ENCODE data around the gene CEP250. TPM values are rescaled to one million over a fixed set of nuclear protein-coding genes. Genes with fewer than 3 reads are reported as not detected.

Gene CEP250
- total RNA-seq, 1 donor from 2014 or later, result 55.4 TPM

DNA sequence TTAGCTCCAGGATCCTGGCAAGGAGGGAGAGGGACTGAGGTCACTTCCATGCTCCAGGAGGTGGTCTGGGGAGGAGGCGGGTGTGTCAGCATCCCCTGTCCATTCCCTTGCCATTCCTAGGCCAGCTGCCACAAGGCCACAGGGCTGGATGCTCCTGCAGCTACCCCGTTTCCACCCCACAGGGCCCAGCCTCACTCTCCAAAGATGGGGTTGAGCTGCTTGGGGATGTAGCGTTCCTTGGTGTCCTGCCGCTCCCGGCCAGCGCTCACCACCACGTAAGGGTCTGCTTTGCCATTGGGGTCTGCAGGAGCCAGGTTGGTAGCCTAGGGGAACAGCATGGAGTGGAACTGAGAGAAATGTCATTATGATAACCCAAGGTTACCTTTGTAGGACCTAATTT lies 109.5 kb downstream of the CEP250 start:
- no peak overlapping the region for H3K4me3 ChIP-seq
- no peak overlapping the region for H3K27ac ChIP-seq
- Mint-ChIP-seq H3K36me3 (no peaks in the 10 kb centered on the region), H3K4me3 (peak overlapping the region; percentile 15), H3K9me3 (no peaks in the 10 kb centered on the region), H3K4me1 (peaks cover 2% of the 10 kb centered on the region), H3K27ac (no peak overlapping the region), H3K27me3 (ENCODE audit: insufficient read depth, low read depth) (peaks cover 4% of the 10 kb centered on the region)
- no peaks in the 10 kb centered on the region for H3K9me3 ChIP-seq (ENCODE audit: low read depth)
- no peaks in the 10 kb centered on the region for H4K20me1 ChIP-seq (ENCODE audit: low read depth)
- no peaks in the 10 kb centered on the region for H3K36me3 ChIP-seq
- no peak overlapping the region for H2AFZ ChIP-seq (replicated peaks)
- no peaks in the 10 kb centered on the region for H3K4me1 ChIP-seq
- H3F3A ChIP-seq (ENCODE audit: low read depth), result peaks cover 5% of the 10 kb centered on the region
- H3K4me2 ChIP-seq, result no peak overlapping the region
- no peak for DNase-seq (ENCODE audit: low spot score)
- TF ChIP-seq EZH2 (IDR thresholded peaks at IDR 0.05) (no peak), EZH2phosphoT487 (IDR thresholded peaks at IDR 0.05) (no peak)
- TF ChIP-seq, protein P1, sequence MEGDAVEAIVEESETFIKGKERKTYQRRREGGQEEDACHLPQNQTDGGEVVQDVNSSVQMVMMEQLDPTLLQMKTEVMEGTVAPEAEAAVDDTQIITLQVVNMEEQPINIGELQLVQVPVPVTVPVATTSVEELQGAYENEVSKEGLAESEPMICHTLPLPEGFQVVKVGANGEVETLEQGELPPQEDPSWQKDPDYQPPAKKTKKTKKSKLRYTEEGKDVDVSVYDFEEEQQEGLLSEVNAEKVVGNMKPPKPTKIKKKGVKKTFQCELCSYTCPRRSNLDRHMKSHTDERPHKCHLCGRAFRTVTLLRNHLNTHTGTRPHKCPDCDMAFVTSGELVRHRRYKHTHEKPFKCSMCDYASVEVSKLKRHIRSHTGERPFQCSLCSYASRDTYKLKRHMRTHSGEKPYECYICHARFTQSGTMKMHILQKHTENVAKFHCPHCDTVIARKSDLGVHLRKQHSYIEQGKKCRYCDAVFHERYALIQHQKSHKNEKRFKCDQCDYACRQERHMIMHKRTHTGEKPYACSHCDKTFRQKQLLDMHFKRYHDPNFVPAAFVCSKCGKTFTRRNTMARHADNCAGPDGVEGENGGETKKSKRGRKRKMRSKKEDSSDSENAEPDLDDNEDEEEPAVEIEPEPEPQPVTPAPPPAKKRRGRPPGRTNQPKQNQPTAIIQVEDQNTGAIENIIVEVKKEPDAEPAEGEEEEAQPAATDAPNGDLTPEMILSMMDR (IDR thresholded peaks at IDR 0.05), result no peak
- no peaks in the 10 kb centered on the region for H3K27me3 ChIP-seq
- no peak overlapping the region for H3K9ac ChIP-seq
- H3K79me2 ChIP-seq (ENCODE audit: low read depth), result no peaks in the 10 kb centered on the region

DNA sequence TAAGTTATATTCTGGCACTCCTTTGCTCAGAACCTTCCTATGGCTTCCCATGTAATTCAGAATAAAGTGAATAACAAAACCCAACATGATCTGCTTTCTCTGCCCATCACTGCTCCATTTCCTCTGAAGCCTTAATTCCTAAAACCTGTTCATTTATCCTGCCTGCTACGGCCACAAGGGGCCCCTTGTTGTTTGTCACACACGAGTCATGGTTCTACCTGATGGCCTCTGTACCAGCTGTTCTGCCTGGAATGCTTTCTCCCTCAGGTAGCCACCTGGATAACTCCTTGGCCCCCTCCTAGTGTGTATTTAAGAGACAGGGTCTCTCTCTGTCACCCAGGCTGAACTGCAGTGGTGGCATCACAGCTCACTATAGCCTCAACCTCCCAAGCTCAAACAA lies 113.2 kb downstream of the CEP250 start:
- Histone ChIP-seq H3K4me2 (no peak overlapping the region), H3K4me1 (no peaks in the 10 kb centered on the region), H3F3A (ENCODE audit: low read depth) (no peaks in the 10 kb centered on the region), H3K4me3 (no peak overlapping the region), H2AFZ (replicated peaks) (no peak overlapping the region), H3K27me3 (no peaks in the 10 kb centered on the region), H3K79me2 (ENCODE audit: low read depth) (no peaks in the 10 kb centered on the region), H4K20me1 (ENCODE audit: low read depth) (no peaks in the 10 kb centered on the region), H3K27ac (no peak overlapping the region), H3K9me3 (ENCODE audit: low read depth) (no peaks in the 10 kb centered on the region), H3K36me3 (no peaks in the 10 kb centered on the region), H3K9ac (no peak overlapping the region)
- Mint-ChIP-seq H3K27ac (no peak overlapping the region), H3K4me1 (peaks cover 2% of the 10 kb centered on the region), H3K4me3 (no peak overlapping the region), H3K9me3 (peaks cover 3% of the 10 kb centered on the region), H3K36me3 (no peaks in the 10 kb centered on the region), H3K27me3 (ENCODE audit: insufficient read depth, low read depth) (peaks cover 6% of the 10 kb centered on the region)
- peak; percentile 21 for DNase-seq (ENCODE audit: low spot score)
- TF ChIP-seq EZH2 (IDR thresholded peaks at IDR 0.05), result no peak
- TF ChIP-seq, protein P1 (IDR thresholded peaks at IDR 0.05), result peak; percentile 41
- no peak for TF ChIP-seq EZH2phosphoT487 (IDR thresholded peaks at IDR 0.05)

MicroRNAs encoded within 50 kb of the gene (microRNA counts, 767-probe panel; counts per million panel counts)
- microRNA hsa-miR-1289, result 460 counts per million, percentile 90 among the panel's probes with 10 or more counts

Small RNA genes within 50 kb of the gene (microRNA-seq; reads per million reads assigned to microRNA genes)
- gene MIR1289-1, result not detected

Small RNA genes within 50 kb of the gene (small RNA-seq; reads per million reads assigned to genes)
- not detected for gene MIR1289-1

Other genes with a start within 250 kb of the CEP250 start
- gene MMP24, start 228.9 kb upstream of the CEP250 start, total RNA-seq (ENCODE audit: low replicate concordance), result 1.4 and 1.9 TPM in 2 replicates
- 2.9 and 12.0 TPM in 2 replicates for gene MMP24OS, start 177.5 kb upstream of the CEP250 start, total RNA-seq (ENCODE audit: low replicate concordance)
- 47.5 and 71.4 TPM in 2 replicates for gene EIF6, start 170.8 kb upstream of the CEP250 start, total RNA-seq (ENCODE audit: low replicate concordance)
- not detected in 2 replicates for gene FAM83C, start 163.2 kb upstream of the CEP250 start, total RNA-seq (ENCODE audit: low replicate concordance)
- gene UQCC1, start 43.6 kb upstream of the CEP250 start, total RNA-seq (ENCODE audit: low replicate concordance), result 49.4 and 51.6 TPM in 2 replicates
- 0.28 and 0.43 TPM in 2 replicates for gene GDF5, start 17.4 kb upstream of the CEP250 start, total RNA-seq (ENCODE audit: low replicate concordance)
- not detected in 2 replicates for gene C20orf173, start 74.1 kb downstream of the CEP250 start, total RNA-seq (ENCODE audit: low replicate concordance)
- 271 and 383 TPM in 2 replicates for gene ERGIC3, start 86.5 kb downstream of the CEP250 start, total RNA-seq (ENCODE audit: low replicate concordance)
- gene SPAG4, start 160.2 kb downstream of the CEP250 start, total RNA-seq (ENCODE audit: low replicate concordance), result 3.3 and 6.9 TPM in 2 replicates
- gene CPNE1, start 209.3 kb downstream of the CEP250 start, total RNA-seq (ENCODE audit: low replicate concordance), result 140 and 189 TPM in 2 replicates
- 82.8 and 112 TPM in 2 replicates for gene RBM12, start 209.3 kb downstream of the CEP250 start, total RNA-seq (ENCODE audit: low replicate concordance)
- 21.7 and 29.3 TPM in 2 replicates for gene NFS1, start 243.8 kb downstream of the CEP250 start, total RNA-seq (ENCODE audit: low replicate concordance)
- gene ROMO1, start 243.8 kb downstream of the CEP250 start, total RNA-seq (ENCODE audit: low replicate concordance), result 135 and 253 TPM in 2 replicates

Measured in neural progenitor cell (in vitro differentiated cells).